GM23338 (cell line): ENCODE results near the gene RNF7.

Experiments used
- CREB1 ChIP-seq: fragments of 250-450 bp; sonication (Bioruptor Pico); IDR thresholded peaks from 2 replicates; pipeline ENCODE4 v1.5.0; 2020; ENCODE audit warnings: low read depth, mild to moderate bottlenecking, moderate library complexity
- EZH2 ChIP-seq: fragments of 200-600 bp; sonication (generic); IDR thresholded peaks from one replicate; pipeline ENCODE4 v1.8.0; 2017; ENCODE audit warnings: antibody characterized with exemption, mild to moderate bottlenecking, low read depth; ENCODE audit not compliant: unreplicated experiment
- EZH2phosphoT487 ChIP-seq: fragments of 200-600 bp; sonication (generic); IDR thresholded peaks from one replicate; pipeline ENCODE4 v1.8.1; 2018; ENCODE audit warnings: antibody characterized with exemption; ENCODE audit not compliant: unreplicated experiment
- JUNB ChIP-seq: IDR thresholded peaks from one replicate; pipeline ENCODE4 v1.6.1; 2016; ENCODE audit warnings: antibody characterized with exemption; ENCODE audit not compliant: unreplicated experiment
- NANOG ChIP-seq: IDR thresholded peaks from 2 replicates; pipeline ENCODE4 v1.6.1; 2016; ENCODE audit warnings: antibody characterized with exemption, borderline replicate concordance
- POLR2AphosphoS5 ChIP-seq: IDR thresholded peaks from 2 replicates; pipeline ENCODE4 v1.6.1; 2016; ENCODE audit warnings: antibody characterized with exemption, low read depth
- STAT1 ChIP-seq: IDR thresholded peaks from one replicate; pipeline ENCODE4 v1.6.1; 2016; ENCODE audit warnings: antibody characterized with exemption; ENCODE audit not compliant: unreplicated experiment
- ZNF114 ChIP-seq: fragments of 250-450 bp; sonication (Bioruptor Pico); IDR thresholded peaks from 2 replicates; pipeline ENCODE4 v1.5.0; 2020; ENCODE audit warnings: mild to moderate bottlenecking, moderate library complexity
- TF ChIP-seq, protein P1 (sequence below), 2 experiments: fragments of 200-600 bp in 1 of 2; sonication (generic) in 1 of 2; conservative IDR thresholded peaks; 2 replicates each; pipeline versions ENCODE4 v1.5.1 to v1.6.1; 2016 to 2017; ENCODE audit warnings: antibody characterized with exemption in 2 of 2, low read depth in 2 of 2, mild to moderate bottlenecking in 2 of 2, moderate library complexity in 1 of 2
- TF ChIP-seq, protein P2 (sequence below): IDR thresholded peaks from one replicate; pipeline ENCODE4 v1.6.1; 2018; ENCODE audit warnings: antibody characterized with exemption; ENCODE audit not compliant: unreplicated experiment
- TF ChIP-seq, protein P3 (sequence below): IDR thresholded peaks from 2 replicates; pipeline ENCODE4 v1.6.1; 2016; ENCODE audit warnings: antibody characterized with exemption

DNA sequence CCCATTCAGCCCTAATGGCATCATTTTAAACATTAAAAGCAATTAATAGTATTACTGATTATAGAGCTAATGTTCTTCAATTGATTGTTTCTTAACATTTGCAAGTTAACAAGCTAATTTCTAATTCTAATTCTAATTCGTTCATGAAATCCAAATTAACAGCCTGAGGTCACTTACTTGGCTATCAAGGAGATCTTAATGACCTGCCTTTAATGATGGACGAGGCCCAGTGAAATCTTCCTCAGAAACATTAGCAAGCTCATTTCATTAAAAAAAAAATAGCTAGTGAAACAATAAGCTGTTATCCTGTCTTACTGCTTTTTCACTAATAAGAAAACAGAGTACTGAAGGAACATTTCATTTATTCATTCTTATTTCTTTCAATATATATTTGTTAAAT, 15.4 kb upstream of the RNF7 start:
- TF ChIP-seq, protein P1, sequence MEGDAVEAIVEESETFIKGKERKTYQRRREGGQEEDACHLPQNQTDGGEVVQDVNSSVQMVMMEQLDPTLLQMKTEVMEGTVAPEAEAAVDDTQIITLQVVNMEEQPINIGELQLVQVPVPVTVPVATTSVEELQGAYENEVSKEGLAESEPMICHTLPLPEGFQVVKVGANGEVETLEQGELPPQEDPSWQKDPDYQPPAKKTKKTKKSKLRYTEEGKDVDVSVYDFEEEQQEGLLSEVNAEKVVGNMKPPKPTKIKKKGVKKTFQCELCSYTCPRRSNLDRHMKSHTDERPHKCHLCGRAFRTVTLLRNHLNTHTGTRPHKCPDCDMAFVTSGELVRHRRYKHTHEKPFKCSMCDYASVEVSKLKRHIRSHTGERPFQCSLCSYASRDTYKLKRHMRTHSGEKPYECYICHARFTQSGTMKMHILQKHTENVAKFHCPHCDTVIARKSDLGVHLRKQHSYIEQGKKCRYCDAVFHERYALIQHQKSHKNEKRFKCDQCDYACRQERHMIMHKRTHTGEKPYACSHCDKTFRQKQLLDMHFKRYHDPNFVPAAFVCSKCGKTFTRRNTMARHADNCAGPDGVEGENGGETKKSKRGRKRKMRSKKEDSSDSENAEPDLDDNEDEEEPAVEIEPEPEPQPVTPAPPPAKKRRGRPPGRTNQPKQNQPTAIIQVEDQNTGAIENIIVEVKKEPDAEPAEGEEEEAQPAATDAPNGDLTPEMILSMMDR (conservative IDR thresholded peaks at IDR 0.05; ENCODE audit: low read depth in 2 of 2), result no peak
- TF ChIP-seq CREB1 (CRISPR knock-in tag) (no peak), POLR2AphosphoS5 (no peak), JUNB (no peak), EZH2phosphoT487 (no peak), EZH2 (no peak), NANOG (no peak), STAT1 (no peak), ZNF114 (CRISPR knock-in tag) (no peak)
- TF ChIP-seq, protein P2, sequence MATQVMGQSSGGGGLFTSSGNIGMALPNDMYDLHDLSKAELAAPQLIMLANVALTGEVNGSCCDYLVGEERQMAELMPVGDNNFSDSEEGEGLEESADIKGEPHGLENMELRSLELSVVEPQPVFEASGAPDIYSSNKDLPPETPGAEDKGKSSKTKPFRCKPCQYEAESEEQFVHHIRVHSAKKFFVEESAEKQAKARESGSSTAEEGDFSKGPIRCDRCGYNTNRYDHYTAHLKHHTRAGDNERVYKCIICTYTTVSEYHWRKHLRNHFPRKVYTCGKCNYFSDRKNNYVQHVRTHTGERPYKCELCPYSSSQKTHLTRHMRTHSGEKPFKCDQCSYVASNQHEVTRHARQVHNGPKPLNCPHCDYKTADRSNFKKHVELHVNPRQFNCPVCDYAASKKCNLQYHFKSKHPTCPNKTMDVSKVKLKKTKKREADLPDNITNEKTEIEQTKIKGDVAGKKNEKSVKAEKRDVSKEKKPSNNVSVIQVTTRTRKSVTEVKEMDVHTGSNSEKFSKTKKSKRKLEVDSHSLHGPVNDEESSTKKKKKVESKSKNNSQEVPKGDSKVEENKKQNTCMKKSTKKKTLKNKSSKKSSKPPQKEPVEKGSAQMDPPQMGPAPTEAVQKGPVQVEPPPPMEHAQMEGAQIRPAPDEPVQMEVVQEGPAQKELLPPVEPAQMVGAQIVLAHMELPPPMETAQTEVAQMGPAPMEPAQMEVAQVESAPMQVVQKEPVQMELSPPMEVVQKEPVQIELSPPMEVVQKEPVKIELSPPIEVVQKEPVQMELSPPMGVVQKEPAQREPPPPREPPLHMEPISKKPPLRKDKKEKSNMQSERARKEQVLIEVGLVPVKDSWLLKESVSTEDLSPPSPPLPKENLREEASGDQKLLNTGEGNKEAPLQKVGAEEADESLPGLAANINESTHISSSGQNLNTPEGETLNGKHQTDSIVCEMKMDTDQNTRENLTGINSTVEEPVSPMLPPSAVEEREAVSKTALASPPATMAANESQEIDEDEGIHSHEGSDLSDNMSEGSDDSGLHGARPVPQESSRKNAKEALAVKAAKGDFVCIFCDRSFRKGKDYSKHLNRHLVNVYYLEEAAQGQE, result no peak
- TF ChIP-seq, protein P3, sequence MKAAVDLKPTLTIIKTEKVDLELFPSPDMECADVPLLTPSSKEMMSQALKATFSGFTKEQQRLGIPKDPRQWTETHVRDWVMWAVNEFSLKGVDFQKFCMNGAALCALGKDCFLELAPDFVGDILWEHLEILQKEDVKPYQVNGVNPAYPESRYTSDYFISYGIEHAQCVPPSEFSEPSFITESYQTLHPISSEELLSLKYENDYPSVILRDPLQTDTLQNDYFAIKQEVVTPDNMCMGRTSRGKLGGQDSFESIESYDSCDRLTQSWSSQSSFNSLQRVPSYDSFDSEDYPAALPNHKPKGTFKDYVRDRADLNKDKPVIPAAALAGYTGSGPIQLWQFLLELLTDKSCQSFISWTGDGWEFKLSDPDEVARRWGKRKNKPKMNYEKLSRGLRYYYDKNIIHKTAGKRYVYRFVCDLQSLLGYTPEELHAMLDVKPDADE, result no peak
